ENCODE data around the gene PEX16.
A peak's percentile ranks its signal among the peaks of the same experiment; 100 is the strongest.

PEX16 gene

GRCh38 chr11:45870706-45871105, 47.0 kb downstream of the PEX16 start:
- no peak for DNase-seq

DNA sequence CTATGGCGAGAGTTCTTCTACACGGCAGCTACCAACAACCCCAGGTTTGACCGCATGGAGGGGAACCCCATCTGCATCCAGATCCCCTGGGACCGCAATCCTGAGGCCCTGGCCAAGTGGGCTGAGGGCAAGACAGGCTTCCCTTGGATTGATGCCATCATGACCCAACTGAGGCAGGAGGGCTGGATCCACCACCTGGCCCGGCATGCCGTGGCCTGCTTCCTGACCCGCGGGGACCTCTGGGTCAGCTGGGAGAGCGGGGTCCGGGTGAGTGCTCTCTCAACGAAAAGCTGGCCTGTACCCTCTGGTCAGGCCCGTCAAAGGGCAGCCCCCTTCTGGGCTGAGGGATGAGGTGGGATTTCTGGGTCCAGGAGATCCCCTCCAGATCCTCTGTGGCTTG, 48.1 kb downstream of the PEX16 start:
- no peak for DNase-seq

DNA sequence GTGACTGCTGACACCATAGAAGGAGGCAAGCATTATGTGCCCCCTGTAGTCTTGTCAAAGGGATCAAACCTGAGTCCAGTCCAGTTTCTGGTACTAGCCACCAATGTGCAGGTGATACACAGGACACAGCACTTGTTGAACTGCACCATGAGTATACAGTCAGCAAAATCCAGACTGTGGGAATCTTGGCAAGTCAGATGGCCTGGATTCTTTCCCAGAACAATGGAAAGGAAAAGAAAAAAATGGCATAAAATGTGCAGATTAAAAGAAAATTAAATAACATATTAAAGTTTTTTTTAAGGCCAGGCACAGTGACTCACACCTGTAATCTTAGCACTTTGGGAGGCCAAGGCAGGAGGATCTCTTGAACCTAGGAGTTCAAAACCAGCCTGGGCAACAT, 53.6 kb downstream of the PEX16 start:
- no peak for DNase-seq

DNA sequence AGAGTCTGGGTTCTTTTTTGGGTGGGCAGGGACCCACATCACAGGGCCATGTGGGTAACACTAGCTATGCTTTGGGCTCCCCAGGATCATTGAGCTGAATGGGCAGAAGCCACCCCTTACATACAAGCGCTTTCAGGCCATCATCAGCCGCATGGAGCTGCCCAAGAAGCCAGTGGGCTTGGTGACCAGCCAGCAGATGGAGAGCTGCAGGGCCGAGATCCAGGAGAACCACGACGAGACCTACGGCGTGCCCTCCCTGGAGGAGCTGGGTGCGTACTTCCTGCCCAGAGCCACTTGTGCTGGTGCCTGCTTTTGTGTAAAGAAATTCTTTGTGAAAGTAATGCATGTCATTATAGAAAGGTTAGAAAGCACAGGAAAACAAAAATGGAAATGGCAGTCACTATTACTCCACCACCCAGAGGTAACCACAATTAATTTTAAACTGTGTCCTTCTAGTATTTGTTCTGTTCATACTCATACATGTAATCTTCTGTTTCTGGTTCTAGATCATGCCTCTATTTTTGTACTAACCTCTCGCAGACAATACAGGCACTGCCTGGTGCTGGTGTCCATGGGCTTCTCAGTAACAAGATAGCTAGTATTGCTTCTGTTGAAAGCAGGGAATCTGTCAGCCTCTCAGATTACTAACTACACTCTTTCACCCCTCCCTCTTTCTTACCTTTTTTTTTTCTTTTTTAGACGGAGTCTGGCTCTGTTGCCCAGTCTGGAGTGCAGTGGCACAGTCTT, 56.7 kb downstream of the PEX16 start:
- DNase-seq, result no peak

DNA sequence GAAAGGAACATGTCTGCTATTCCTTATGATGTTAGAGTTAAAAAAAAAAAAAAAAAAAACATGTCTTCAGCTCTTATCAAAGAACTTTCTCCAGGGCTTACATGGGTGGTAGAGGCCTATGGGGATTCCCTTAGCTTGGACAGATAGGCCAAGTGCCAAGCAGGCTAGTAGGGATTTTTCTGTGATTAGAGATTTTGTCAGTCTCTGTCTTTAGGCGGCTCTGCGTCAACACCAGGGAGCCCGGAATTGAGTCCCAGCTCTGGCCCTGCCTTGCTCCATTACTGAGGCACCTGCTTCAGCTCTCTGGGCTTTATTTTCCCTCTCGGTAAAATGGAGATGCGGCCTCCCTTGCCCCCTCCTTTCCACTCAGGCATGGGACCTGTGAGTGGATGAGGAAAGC, 57.3 kb downstream of the PEX16 start:
- DNase-seq, result peak; percentile 12

Measured in hematopoietic multipotent progenitor cell treated with erythropoietin and hydrocortisone succinate and interleukin-3 and kit ligand, for 8 days (in vitro differentiated cells).